ENCODE data around the gene SH3BP2. TPM values are rescaled to one million over a fixed set of nuclear protein-coding genes. Genes with fewer than 3 reads are reported as not detected.

SH3BP2 gene
- total RNA-seq, 1 donor from 2014 or later, result 64.3 TPM

DNA sequence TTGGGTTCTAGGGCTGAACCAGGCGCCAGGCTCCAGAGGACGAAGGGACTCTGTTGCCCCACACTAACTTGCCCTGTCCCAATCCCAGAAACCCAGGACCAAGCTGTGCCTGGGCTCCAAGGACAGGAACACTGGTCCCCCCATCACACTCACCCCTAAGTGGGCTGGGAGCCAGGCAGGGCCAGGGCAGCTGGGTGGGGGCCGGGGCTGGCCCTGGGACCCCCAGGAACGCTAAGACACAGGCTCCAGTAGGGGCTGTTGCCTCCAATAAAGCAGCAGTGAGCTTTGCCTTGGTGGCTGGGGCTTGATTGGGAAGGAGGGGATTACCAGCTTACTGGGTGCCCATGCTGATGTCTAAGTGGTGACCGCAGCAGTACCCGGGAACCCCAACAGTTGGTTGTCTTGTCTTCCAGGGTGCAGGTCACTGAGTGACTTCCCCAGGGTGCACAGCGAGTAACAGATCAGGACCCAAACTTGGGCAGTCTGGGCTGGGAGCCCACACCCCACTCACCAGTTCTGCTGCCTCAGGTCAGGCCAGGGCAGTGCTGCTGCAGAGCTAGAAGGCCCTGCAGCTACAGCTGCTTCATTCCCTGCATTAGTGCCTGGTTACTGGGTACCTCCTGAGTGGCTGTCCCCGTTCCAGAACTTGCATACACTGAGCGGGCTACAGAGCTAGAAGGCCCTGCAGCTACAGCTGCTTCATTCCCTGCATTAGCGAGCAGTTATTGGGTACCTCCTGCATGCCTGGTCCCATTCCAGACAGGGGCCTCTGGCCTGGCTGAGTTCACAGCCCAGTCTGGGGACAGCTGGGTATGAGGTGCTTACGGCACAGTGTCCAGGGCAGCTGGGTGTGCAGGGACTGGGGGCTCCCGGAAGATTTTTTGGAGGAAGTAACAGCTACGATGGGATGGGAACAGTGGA lies 41.4 kb downstream of the SH3BP2 start:
- intact Hi-C loops (cut with micrococcal nuclease), result no loop called here
- Mint-ChIP-seq H3K36me3 (ENCODE audit: low read depth) (peaks cover 33% of the 10 kb centered on the region), H3K27ac (peak overlapping the region; percentile 63), H3K4me1 (ENCODE audit: low read depth) (peaks cover 28% of the 10 kb centered on the region), H3K4me3 (ENCODE audit: low read depth) (no peak overlapping the region), H3K27me3 (ENCODE audit: low read depth) (no peaks in the 10 kb centered on the region), H3K9me3 (no peaks in the 10 kb centered on the region)
- no peak for DNase-seq (ENCODE audit: low spot score)

DNA sequence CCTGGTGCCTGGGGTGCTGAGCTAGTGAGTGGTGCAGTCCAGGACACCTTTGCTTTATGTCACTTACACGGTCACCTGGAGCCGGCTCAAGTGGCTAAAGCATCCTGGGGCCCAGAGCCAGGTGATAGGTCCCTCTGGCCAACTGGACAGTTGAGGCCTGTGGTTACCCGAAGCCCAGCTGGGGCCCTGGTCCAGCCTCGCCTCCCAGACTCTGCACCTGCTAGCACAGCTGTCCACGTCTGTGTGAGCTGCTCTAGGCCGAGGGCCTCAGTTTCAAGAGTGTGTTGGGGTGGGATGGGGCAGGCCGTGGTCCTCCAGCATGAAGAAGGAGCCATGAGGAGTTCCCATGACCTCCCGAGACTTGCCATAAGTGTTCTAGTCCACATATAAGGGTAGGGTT lies 43.1 kb downstream of the SH3BP2 start:
- Mint-ChIP-seq H3K27me3 (ENCODE audit: low read depth) (no peaks in the 10 kb centered on the region), H3K27ac (peak overlapping the region; percentile 17)
- intact Hi-C loops (cut with micrococcal nuclease), result no loop called here

DNA sequence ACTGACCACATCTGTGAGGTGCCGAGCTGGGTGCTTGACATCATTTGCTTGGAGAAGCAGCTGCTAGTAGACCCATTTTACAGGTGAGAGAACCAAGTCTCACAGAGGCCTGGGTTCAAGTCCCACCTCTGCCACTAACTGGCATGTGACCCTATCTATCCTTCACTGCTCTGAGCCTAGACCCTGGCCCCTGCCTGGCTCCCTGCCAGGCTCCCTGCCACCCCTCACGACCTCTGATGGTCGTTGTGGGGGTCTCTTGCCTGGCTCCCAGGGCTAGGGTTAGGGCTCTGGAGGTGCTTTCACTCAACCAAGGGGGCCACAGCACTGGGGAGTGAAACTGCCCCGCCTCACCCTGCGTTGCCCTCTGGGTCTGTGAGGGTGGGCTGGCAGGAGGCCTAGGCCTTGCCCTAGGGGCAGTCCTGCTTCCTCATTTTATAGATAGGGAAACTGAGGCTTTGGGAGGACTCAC lies 43.5 kb downstream of the SH3BP2 start:
- Mint-ChIP-seq H3K27ac (no peak overlapping the region), H3K4me1 (ENCODE audit: low read depth) (peaks cover 30% of the 10 kb centered on the region)

More for the DNA sequence above, 43.1 kb downstream of the SH3BP2 start:
- DNase-seq (ENCODE audit: low spot score), result no peak
- H3K4me1 Mint-ChIP-seq (ENCODE audit: low read depth), result peaks cover 30% of the 10 kb centered on the region
- peaks cover 6% of the 10 kb centered on the region for H3K9me3 Mint-ChIP-seq
- no peak overlapping the region for H3K4me3 Mint-ChIP-seq (ENCODE audit: low read depth)
- H3K36me3 Mint-ChIP-seq (ENCODE audit: low read depth), result peaks cover 39% of the 10 kb centered on the region

GRCh38 chr4:2837110-2837903 lies 44.4 kb downstream of the SH3BP2 start:
- Mint-ChIP-seq H3K27ac (peak overlapping the region; percentile 83), H3K9me3 (peaks cover 8% of the 10 kb centered on the region), H3K36me3 (ENCODE audit: low read depth) (peaks cover 40% of the 10 kb centered on the region), H3K4me3 (ENCODE audit: low read depth) (peak overlapping the region; percentile 71), H3K27me3 (ENCODE audit: low read depth) (no peaks in the 10 kb centered on the region), H3K4me1 (ENCODE audit: low read depth) (peaks cover 30% of the 10 kb centered on the region)
- DNase-seq (ENCODE audit: low spot score), result no peak
- intact Hi-C loops (cut with micrococcal nuclease), result no loop called here

More for the DNA sequence above, 43.5 kb downstream of the SH3BP2 start:
- Mint-ChIP-seq H3K27me3 (ENCODE audit: low read depth) (no peaks in the 10 kb centered on the region), H3K4me3 (ENCODE audit: low read depth) (no peak overlapping the region), H3K9me3 (peaks cover 8% of the 10 kb centered on the region), H3K36me3 (ENCODE audit: low read depth) (peaks cover 38% of the 10 kb centered on the region)
- intact Hi-C loops (cut with micrococcal nuclease), result no loop called here
- DNase-seq (ENCODE audit: low spot score), result no peak

GRCh38 chr4:2837904-2838496 lies 45.1 kb downstream of the SH3BP2 start:
- intact Hi-C loops (cut with micrococcal nuclease), result no loop called here
- Mint-ChIP-seq H3K4me1 (ENCODE audit: low read depth) (peaks cover 36% of the 10 kb centered on the region), H3K36me3 (ENCODE audit: low read depth) (peaks cover 38% of the 10 kb centered on the region)

DNA sequence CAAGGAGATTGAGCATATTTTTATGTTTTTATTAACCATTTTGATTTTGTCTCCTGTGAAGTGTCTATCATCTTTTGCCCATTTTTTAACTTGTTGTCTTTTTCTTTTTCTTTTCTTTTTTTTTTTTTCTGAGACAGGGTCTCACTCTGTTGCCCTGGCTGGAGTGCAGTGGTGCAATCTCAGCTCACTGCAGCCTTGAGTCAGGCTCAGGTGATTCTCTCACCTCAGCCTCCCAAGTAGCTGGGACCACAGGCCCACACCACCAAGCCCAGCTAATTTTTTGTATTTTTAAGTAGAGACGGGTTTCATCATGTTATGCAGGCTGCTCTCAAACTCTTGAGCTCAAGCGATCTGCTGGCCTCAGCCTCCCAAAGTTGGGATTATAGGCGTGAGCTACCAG lies 46.2 kb downstream of the SH3BP2 start:
- Mint-ChIP-seq H3K9me3 (peaks cover 8% of the 10 kb centered on the region), H3K4me1 (ENCODE audit: low read depth) (peaks cover 36% of the 10 kb centered on the region), H3K27me3 (ENCODE audit: low read depth) (no peaks in the 10 kb centered on the region), H3K36me3 (ENCODE audit: low read depth) (peaks cover 31% of the 10 kb centered on the region), H3K27ac (peak overlapping the region; percentile 83), H3K4me3 (ENCODE audit: low read depth) (peak overlapping the region; percentile 71)
- DNase-seq (ENCODE audit: low spot score), result no peak
- intact Hi-C loops (cut with micrococcal nuclease), result no loop called here

More at GRCh38 chr4:2837904-2838496, 45.1 kb downstream of the SH3BP2 start:
- Mint-ChIP-seq H3K4me3 (ENCODE audit: low read depth) (peak overlapping the region; percentile 71), H3K27me3 (ENCODE audit: low read depth) (no peaks in the 10 kb centered on the region), H3K9me3 (peaks cover 8% of the 10 kb centered on the region), H3K27ac (peak overlapping the region; percentile 83)
- DNase-seq (ENCODE audit: low spot score), result peak; percentile 65

- intact Hi-C loops (cut with micrococcal nuclease), result loop anchor here (2.0 to 5.0 kb wide), 2 partner anchors 86 to 95 kb away; partner anchors contain the start of gene TNIP2
- Mint-ChIP-seq H3K4me3 (ENCODE audit: low read depth) (peak overlapping the region; percentile 84), H3K9me3 (peaks cover 8% of the 10 kb centered on the region), H3K27ac (peak overlapping the region; percentile 43), H3K36me3 (ENCODE audit: low read depth) (peaks cover 46% of the 10 kb centered on the region), H3K27me3 (ENCODE audit: low read depth) (no peaks in the 10 kb centered on the region), H3K4me1 (ENCODE audit: low read depth) (peaks cover 42% of the 10 kb centered on the region)
- no peak for DNase-seq (ENCODE audit: low spot score)
These were observed 49.9 kb downstream of the SH3BP2 start for GRCh38 chr4:2842687-2843262.

GRCh38 chr4:2843263-2843940 lies 50.5 kb downstream of the SH3BP2 start, which contains the start of gene ADD1:
ADD1 (plus strand) TSS chr4:2843844; CDS start chr4:2875916, 32,072 bp downstream.
- DNase-seq (ENCODE audit: low spot score), result peak; percentile 95
- H3K4me3 Mint-ChIP-seq (ENCODE audit: low read depth), result peak within 1 kb of the TSS; percentile 89
- H3K27ac Mint-ChIP-seq, result peak within 1 kb of the TSS; percentile 82
- H3K36me3 Mint-ChIP-seq (ENCODE audit: low read depth), result peaks cover 43% of the 10 kb centered on the region
- H3K27me3 Mint-ChIP-seq (ENCODE audit: low read depth), result no peaks in the 10 kb centered on the region
- H3K4me1 Mint-ChIP-seq (ENCODE audit: low read depth), result peaks cover 36% of the 10 kb centered on the region
- H3K9me3 Mint-ChIP-seq, result peaks cover 8% of the 10 kb centered on the region
- intact Hi-C loops (cut with micrococcal nuclease), result loop anchor here (2.0 to 5.0 kb wide), 2 partner anchors 87 to 94 kb away; partner anchors contain the start of gene TNIP2

DNA sequence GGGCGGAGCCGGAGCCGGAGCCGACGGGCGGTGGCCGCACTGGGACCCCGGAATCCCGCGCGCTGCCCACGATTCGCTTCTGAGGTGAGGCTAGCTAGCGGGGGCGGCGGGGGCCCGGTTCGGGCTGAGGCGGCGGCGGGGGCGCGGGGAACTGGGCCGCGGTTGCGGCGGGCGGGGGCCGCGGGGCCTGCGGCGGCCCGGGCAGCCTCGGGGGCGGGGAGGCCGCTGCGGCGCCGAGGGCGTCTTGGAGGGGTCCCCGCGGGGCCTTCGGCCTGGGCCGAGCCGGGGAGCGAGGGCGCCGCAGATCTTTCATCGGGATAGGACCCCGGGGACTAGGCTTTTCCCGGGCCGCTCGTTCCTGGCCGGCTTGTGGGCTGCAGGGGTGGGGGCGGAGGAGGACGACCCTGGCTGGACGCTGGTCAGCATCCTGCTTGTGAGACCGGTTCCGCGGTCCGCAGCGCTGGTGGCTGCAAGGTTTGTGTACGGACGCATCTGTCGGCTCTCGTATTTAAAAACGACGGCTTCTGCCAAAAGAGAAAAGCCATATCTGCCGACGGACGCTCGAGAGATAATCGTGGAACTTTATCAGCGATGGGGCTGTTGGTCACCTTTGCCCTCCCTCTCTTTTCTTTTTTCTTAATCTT lies 51.2 kb downstream of the SH3BP2 start:
- DNase-seq (ENCODE audit: low spot score), result no peak
- Mint-ChIP-seq H3K4me3 (ENCODE audit: low read depth) (peak overlapping the region; percentile 89), H3K36me3 (ENCODE audit: low read depth) (peaks cover 37% of the 10 kb centered on the region), H3K9me3 (peaks cover 8% of the 10 kb centered on the region), H3K27ac (peak overlapping the region; percentile 78), H3K27me3 (ENCODE audit: low read depth) (no peaks in the 10 kb centered on the region), H3K4me1 (ENCODE audit: low read depth) (peaks cover 36% of the 10 kb centered on the region)
- intact Hi-C loops (cut with micrococcal nuclease), result loop anchor here (2.0 to 5.0 kb wide), 3 partner anchors 87 to 111 kb away; partner anchors contain the start of gene TNIP2

DNA sequence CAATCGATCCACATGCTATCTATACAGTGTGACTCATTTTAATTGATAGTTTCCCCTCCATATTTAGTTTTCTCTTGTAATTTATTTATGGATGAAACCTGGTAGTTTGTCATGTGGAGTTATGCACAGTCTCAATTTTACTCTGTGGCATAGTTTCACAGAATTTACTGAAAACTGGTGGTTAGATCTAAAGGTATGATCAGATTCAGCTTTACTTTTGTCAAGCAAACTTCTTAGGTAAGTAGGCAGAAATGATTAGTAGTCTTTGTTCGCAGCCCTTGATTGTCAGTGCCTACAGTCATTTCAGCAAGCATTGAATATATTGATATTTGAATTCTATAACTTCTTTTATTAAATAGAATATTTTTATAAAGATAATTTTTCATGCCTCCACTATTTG lies 53.3 kb downstream of the SH3BP2 start:
- intact Hi-C loops (cut with micrococcal nuclease), result loop anchor here (5.0 kb wide), 2 partner anchors 34 to 99 kb away; no protein-coding TSS in a partner anchor
- peaks cover 26% of the 10 kb centered on the region for H3K36me3 Mint-ChIP-seq (ENCODE audit: low read depth)
- no peak for DNase-seq (ENCODE audit: low spot score)
- H3K27ac Mint-ChIP-seq, result peak overlapping the region; percentile 71
- peak overlapping the region; percentile 89 for H3K4me3 Mint-ChIP-seq (ENCODE audit: low read depth)
- H3K4me1 Mint-ChIP-seq (ENCODE audit: low read depth), result peaks cover 48% of the 10 kb centered on the region
- no peaks in the 10 kb centered on the region for H3K27me3 Mint-ChIP-seq (ENCODE audit: low read depth)
- H3K9me3 Mint-ChIP-seq, result no peaks in the 10 kb centered on the region

- H3K4me3 Mint-ChIP-seq (ENCODE audit: low read depth), result no peak overlapping the region
- no peaks in the 10 kb centered on the region for H3K9me3 Mint-ChIP-seq
- H3K27me3 Mint-ChIP-seq (ENCODE audit: low read depth), result no peaks in the 10 kb centered on the region
- no peak for DNase-seq (ENCODE audit: low spot score)
- peaks cover 23% of the 10 kb centered on the region for H3K36me3 Mint-ChIP-seq (ENCODE audit: low read depth)
- intact Hi-C loops (cut with micrococcal nuclease), result loop anchor here (5.0 kb wide), 2 partner anchors 35 to 100 kb away; no protein-coding TSS in a partner anchor
- no peak overlapping the region for H3K27ac Mint-ChIP-seq
- peaks cover 58% of the 10 kb centered on the region for H3K4me1 Mint-ChIP-seq (ENCODE audit: low read depth)
These were observed 54.5 kb downstream of the SH3BP2 start for GRCh38 chr4:2847302-2847871.

Data from activated T-helper 2 cell treated with anti-CD3 and anti-CD28 coated beads, Interferon-gamma antibody, Interleukin-2, Interleukin-4, amounts not matched to agents 10 μg/mL and 5 μg/mL and 100 μg/mL, durations not matched to agents 14 hours and 24 hours and 36 hours (primary cell).